H1 (cell line): ENCODE measurements around the gene TP53I11. TPM values are rescaled to one million over a fixed set of nuclear protein-coding genes. Genes with fewer than 3 reads are reported as not detected.

ENCODE experiments used
- CTCF ChIA-PET: fragments of 300-600 bp; sonication (Branson Sonifier 250); formaldehyde crosslinking; loops from one replicate; lab custom pipeline; 2021; ENCODE audit not compliant: partially characterized antibody; lab: Charles Lee
- POLR2A ChIA-PET: fragments of 300-600 bp; sonication (Branson Sonifier 250); formaldehyde crosslinking; loops from one replicate; lab custom pipeline; 2021; ENCODE audit warnings: inconsistent platforms; ENCODE audit not compliant: partially characterized antibody; lab: Charles Lee
- DNase-seq, 2 experiments: peaks; one replicate each; pipeline versions ENCODE4 v3.0.0 to v3.0.0-alpha.2; 2010 to 2022; ENCODE audit warnings: low spot score in 2 of 2, low read depth in 1 of 2, mixed read lengths in 1 of 2
- FAIRE-seq: peaks from 2 replicates; lab custom pipeline; 2011; peaks lifted over from hg19 to GRCh38; lab: Jason Lieb, UNC
- H2AFZ ChIP-seq: 2 replicates; pipeline ENCODE4 v1.8.1; 2012; ENCODE audit warnings: low read length, inconsistent platforms
- H2AK5ac ChIP-seq: 2 replicates; pipeline ENCODE4 v1.6.1; 2013; ENCODE audit warnings: low read depth, low read length
- H2BK120ac ChIP-seq: replicated peaks from 2 replicates; pipeline ENCODE3; 2013; ENCODE audit warnings: low read depth, low read length, inconsistent platforms
- H2BK12ac ChIP-seq: 2 replicates; pipeline ENCODE4 v1.6.1; 2013; ENCODE audit warnings: low read depth, low read length
- H2BK15ac ChIP-seq: 2 replicates; pipeline ENCODE4 v1.6.1; 2013; ENCODE audit warnings: low read length
- H2BK20ac ChIP-seq: 2 replicates; pipeline ENCODE4 v1.6.1; 2013; ENCODE audit warnings: low read length
- H2BK5ac ChIP-seq: 2 replicates; pipeline ENCODE4 v1.6.1; 2013; ENCODE audit warnings: low read depth, low read length
- H3K14ac ChIP-seq: 2 replicates; pipeline ENCODE4 v1.6.1; 2013; ENCODE audit warnings: inconsistent platforms; ENCODE audit not compliant: insufficient read length
- H3K18ac ChIP-seq: 2 replicates; pipeline ENCODE4 v1.6.1; 2013; ENCODE audit warnings: low read length; ENCODE audit errors: extremely low read depth
- H3K23ac ChIP-seq: 2 replicates; pipeline ENCODE4 v1.6.1; 2013; ENCODE audit warnings: inconsistent platforms; ENCODE audit not compliant: insufficient read length
- H3K23me2 ChIP-seq: 2 replicates; pipeline ENCODE4 v1.6.1; 2013; ENCODE audit warnings: low read depth, low read length
- H3K27ac ChIP-seq: 2 replicates; pipeline ENCODE4 v1.6.1; 2011; ENCODE audit warnings: low read depth, low read length, inconsistent platforms
- H3K27me3 ChIP-seq, 4 experiments: replicated peaks in 1 of 4; 1 replicate in 1 of 4; 2 replicates in 3 of 4; pipeline versions ENCODE4 v1.6.1 to v1.8.1; 2011 to 2013; ENCODE audit warnings: low read length in 3 of 4, mild to moderate bottlenecking in 3 of 4, inconsistent platforms in 2 of 4, mixed read lengths in 2 of 4, moderate library complexity in 1 of 4; ENCODE audit not compliant: control insufficient read depth in 3 of 4, insufficient read depth in 3 of 4; ENCODE audit errors: extremely low read depth in 1 of 4
- H3K36me3 ChIP-seq, 4 experiments: 2 replicates each; pipeline versions ENCODE4 v1.6.1 to v1.8.1; 2011 to 2013; ENCODE audit warnings: mild to moderate bottlenecking in 4 of 4, low read length in 3 of 4, moderate library complexity in 2 of 4, control low read depth in 1 of 4, inconsistent platforms in 1 of 4; ENCODE audit not compliant: insufficient read depth in 4 of 4, control insufficient read depth in 2 of 4
- H3K4ac ChIP-seq: replicated peaks from 2 replicates; pipeline ENCODE3; 2013; ENCODE audit warnings: low read length, low read depth, mixed read lengths, inconsistent platforms; ENCODE audit not compliant: insufficient read length
- H3K4me1 ChIP-seq, 4 experiments: replicated peaks in 1 of 4; 1 replicate in 1 of 4; 2 replicates in 3 of 4; pipeline versions ENCODE4 v1.6.1 to v1.8.1; 2011 to 2013; ENCODE audit warnings: low read length in 3 of 4, inconsistent platforms in 2 of 4, mixed read lengths in 1 of 4; ENCODE audit not compliant: insufficient read depth in 4 of 4, control insufficient read depth in 3 of 4
- H3K4me2 ChIP-seq, 2 experiments: 2 replicates each; pipeline versions ENCODE4 v1.6.1 to v1.8.1; 2011 to 2013; ENCODE audit warnings: low read depth in 2 of 2, low read length in 2 of 2, control low read depth in 1 of 2, inconsistent platforms in 1 of 2, mild to moderate bottlenecking in 1 of 2; ENCODE audit not compliant: insufficient read depth in 1 of 2
- H3K4me3 ChIP-seq, 4 experiments: fragments of 200-600, 300-600 bp in 1 of 4; sonication (generic), shearing (Covaris generic), sonication (Bioruptor Twin) in 1 of 4; 2 replicates each; pipeline versions ENCODE4 v1.5.1 to v1.8.1; 2011 to 2016; ENCODE audit warnings: low read length in 4 of 4, low read depth in 3 of 4, control low read depth in 2 of 4, inconsistent platforms in 2 of 4, mild to moderate bottlenecking in 2 of 4, mixed read lengths in 1 of 4, moderate library complexity in 1 of 4; ENCODE audit not compliant: insufficient read depth in 2 of 4; ENCODE audit errors: extremely low read depth in 1 of 4
- H3K56ac ChIP-seq: replicated peaks from 2 replicates; pipeline ENCODE3; 2013; ENCODE audit warnings: low read depth, mild to moderate bottlenecking, mixed read lengths, low read length, inconsistent platforms; ENCODE audit not compliant: insufficient read length
- H3K79me1 ChIP-seq: 2 replicates; pipeline ENCODE4 v1.6.1; 2013; ENCODE audit warnings: low read depth, low read length, control low read depth
- H3K79me2 ChIP-seq, 2 experiments: 2 replicates each; pipeline versions ENCODE4 v1.6.1 to v1.8.1; 2012 to 2013; ENCODE audit warnings: low read length in 2 of 2, mild to moderate bottlenecking in 2 of 2, inconsistent platforms in 1 of 2; ENCODE audit not compliant: insufficient read depth in 2 of 2, control insufficient read depth in 1 of 2
- H3K9ac ChIP-seq, 4 experiments: replicated peaks in 1 of 4; 1 replicate in 1 of 4; 2 replicates in 3 of 4; pipeline versions ENCODE4 v1.6.1 to v1.8.1; 2011 to 2013; ENCODE audit warnings: low read depth in 3 of 4, low read length in 3 of 4, control low read depth in 2 of 4, mild to moderate bottlenecking in 2 of 4, moderate library complexity in 2 of 4, inconsistent platforms in 1 of 4; ENCODE audit errors: extremely low read depth in 1 of 4
- H3K9me3 ChIP-seq, 2 experiments: 2 replicates each; pipeline versions ENCODE4 v1.6.1 to v1.8.1; 2012 to 2013; ENCODE audit warnings: mild to moderate bottlenecking in 2 of 2, moderate library complexity in 2 of 2, control low read depth in 1 of 2, inconsistent platforms in 1 of 2, low read depth in 1 of 2, low read length in 1 of 2, mixed read lengths in 1 of 2; ENCODE audit not compliant: insufficient read depth in 2 of 2
- H4K20me1 ChIP-seq, 2 experiments: replicated peaks in 1 of 2; 2 replicates each; pipeline versions ENCODE3 to v1.8.1; 2011 to 2013; ENCODE audit warnings: inconsistent platforms in 2 of 2, low read length in 2 of 2, mild to moderate bottlenecking in 1 of 2; ENCODE audit not compliant: insufficient read depth in 2 of 2, control insufficient read depth in 1 of 2
- H4K5ac ChIP-seq: 2 replicates; pipeline ENCODE4 v1.6.1; 2013; ENCODE audit warnings: low read length, low read depth, mixed read lengths, inconsistent platforms; ENCODE audit not compliant: insufficient read length
- H4K8ac ChIP-seq: 2 replicates; pipeline ENCODE4 v1.8.0; 2013; ENCODE audit warnings: mild to moderate bottlenecking, moderate library complexity, low read length, inconsistent platforms; ENCODE audit not compliant: insufficient read depth; ENCODE audit errors: extremely low read depth
- H4K91ac ChIP-seq: replicated peaks from 2 replicates; pipeline ENCODE3; 2013; ENCODE audit warnings: low read length, mixed read lengths, inconsistent platforms; ENCODE audit not compliant: insufficient read length
- CBX8 ChIP-seq: fragments of 300-800, 300-1000 bp; sonication (generic); IDR thresholded peaks from 2 replicates; pipeline ENCODE4 v1.7.1; 2016; ENCODE audit warnings: low read depth, low read length, borderline replicate concordance
- HDAC6 ChIP-seq: IDR thresholded peaks from one replicate; pipeline ENCODE4 v1.7.1; 2012; ENCODE audit warnings: low read depth, mild to moderate bottlenecking, inconsistent platforms, low read length, moderate library complexity
- JUN ChIP-seq: IDR thresholded peaks from 2 replicates; pipeline ENCODE4 v1.6.1; 2011; ENCODE audit warnings: low read depth, mild to moderate bottlenecking, improper control_type of control experiment, low read length
- NANOG ChIP-seq: IDR thresholded peaks from 2 replicates; pipeline ENCODE4 v1.6.1; 2011; ENCODE audit warnings: low read length, low read depth, mild to moderate bottlenecking, inconsistent platforms; ENCODE audit not compliant: insufficient read depth, poor library complexity, severe bottlenecking
- POLR2A ChIP-seq, 2 experiments: IDR thresholded peaks; 1 replicate in 1 of 2; 2 replicates in 1 of 2; pipeline ENCODE4 v1.6.1; 2011; ENCODE audit warnings: low read depth in 2 of 2, low read length in 2 of 2, mild to moderate bottlenecking in 2 of 2; ENCODE audit errors: control extremely low read depth in 1 of 2
- POU5F1 ChIP-seq: IDR thresholded peaks from 2 replicates; pipeline ENCODE4 v1.6.1; 2011; ENCODE audit warnings: low read depth, mild to moderate bottlenecking, low read length, moderate library complexity
- SAP30 ChIP-seq: fragments of 300-600 bp; sonication (generic); IDR thresholded peaks from 2 replicates; pipeline ENCODE4 v1.7.1; 2012; ENCODE audit warnings: low read length, moderate library complexity, mild to moderate bottlenecking, inconsistent platforms; ENCODE audit not compliant: insufficient read depth, insufficient replicate concordance
- YY1 ChIP-seq: IDR thresholded peaks from 2 replicates; pipeline ENCODE4 v1.6.1; 2011; ENCODE audit warnings: low read depth, mild to moderate bottlenecking, low read length
- WGBS, 2 experiments: shearing (Covaris generic) in 1 of 2; methylation state at CpG; one replicate each; pipeline versions ENCODE4 v1.1.6 to v1.1.7; 2013 to 2015; ENCODE audit warnings: low lambda C conversion rate in 2 of 2, mixed read lengths in 2 of 2, inconsistent platforms in 1 of 2, low coverage in 1 of 2, missing lambda C conversion rate in 1 of 2; ENCODE audit not compliant: insufficient replicate concordance in 2 of 2, insufficient coverage in 1 of 2, insufficient read length in 1 of 2; ENCODE audit errors: extremely low coverage in 1 of 2, missing lambda C conversion rate in 1 of 2; 5-methylcytosine and 5-hydroxymethylcytosine counted together
- polyA plus RNA-seq, 7 experiments: library from polyadenylated mRNA; depleted of rRNA in 3 of 7; stranded (reverse) in 5 of 7; unstranded in 2 of 7; fragments of >200 nt in 5 of 7; fragments of 200-250 nt in 2 of 7; gene quantifications; 1 replicate in 5 of 7; 2 replicates in 1 of 7; 4 replicates in 1 of 7; pipeline versions ENCODE4 v1.2.1 to v1.2.3, GENCODE V29; 2011 to 2013; ENCODE audit warnings: missing spikeins in 2 of 7, mixed read lengths in 2 of 7
- total RNA-seq: library from RNA; stranded (reverse); fragmentation: NEBNext Ultra II Directional; extraction: Animal tissue kit (Norgen Biotek cat#: 25700); gene quantifications from 2 replicates; pipeline ENCODE4 v1.2.1, GENCODE V29; 2021

The TP53I11 gene
- total and polyA plus RNA-seq, 2 of the 8 experiments (the other 6 are each of a cell fraction or from before 2014, with no cell fraction given), result 34.0 to 46.3 TPM

DNA sequence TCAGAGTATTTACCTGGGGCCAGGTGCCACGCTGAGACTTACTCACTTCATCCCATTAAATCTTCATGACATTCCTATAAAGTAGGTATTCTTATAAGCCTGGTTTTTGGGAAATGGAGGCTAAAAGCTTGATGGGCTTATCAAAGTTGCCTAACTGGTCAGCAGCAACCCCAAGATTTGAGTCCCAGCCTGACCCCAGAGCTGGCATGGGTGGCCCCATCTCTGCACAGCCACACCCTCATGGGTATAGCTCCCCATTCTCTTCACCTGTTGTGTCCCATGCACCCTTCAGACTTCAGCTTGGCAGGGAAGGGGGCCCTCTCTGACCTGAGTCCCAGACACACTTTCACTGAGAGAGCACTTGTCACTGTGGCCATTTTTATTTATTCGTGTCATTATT is 37.4 kb upstream of the TP53I11 start:
- no peak for FAIRE-seq
- Histone ChIP-seq H3K18ac (no peak overlapping the region), H2BK120ac (no peak overlapping the region), H2BK12ac (no peak overlapping the region), H2BK5ac (no peak overlapping the region), H3K27me3 (no peaks in the 10 kb centered on the region), H4K20me1 (no peaks in the 10 kb centered on the region), H2AFZ (no peak overlapping the region), H3K9ac (no peak overlapping the region), H3K9me3 (no peaks in the 10 kb centered on the region), H3K79me1 (no peaks in the 10 kb centered on the region), H3K14ac (no peak overlapping the region), H4K8ac (no peak overlapping the region), H3K79me2 (no peaks in the 10 kb centered on the region), H3K23ac (no peak overlapping the region), H2BK15ac (no peak overlapping the region), H2AK5ac (no peak overlapping the region), H3K4ac (no peak overlapping the region), H4K5ac (no peak overlapping the region), H2BK20ac (no peak overlapping the region), H3K4me3 (no peak overlapping the region), H3K23me2 (no peaks in the 10 kb centered on the region), H3K36me3 (no peaks in the 10 kb centered on the region), H3K27ac (no peak overlapping the region), H3K4me1 (0 out of 7 replicates have a peak, but pooled peaks cover 0 to 4% (median under 1%) of the 10 kb centered on the region in 4 experiments), H4K91ac (no peak overlapping the region), H3K56ac (no peak overlapping the region), H3K4me2 (no peak overlapping the region)
- 90% methylated on average over 2 of the region's 2 CpGs; no CpG with 5 or more reads in 1 of the 2 experiments for WGBS, 2 experiments
- no peak for DNase-seq
- ChIA-PET POLR2A (interaction anchor here (1.3 kb wide), 1 partner anchor 10 kb away, joined by 3 read pairs; no protein-coding TSS in a partner anchor), CTCF (interaction anchor here (0.9 to 38.2 kb wide), 8 partner anchors 9 to 116 kb away, joined by 4 to 731 read pairs (median 7); no protein-coding TSS in a partner anchor)
- TF ChIP-seq POU5F1 (no peak), YY1 (no peak), JUN (no peak), POLR2A (IDR thresholded peaks at IDR 0.05; ENCODE audit: control extremely low read depth in 1 of 2, low read depth in 2 of 2, low read length in 2 of 2) (no peak), NANOG (no peak), CBX8 (no peak), SAP30 (no peak), HDAC6 (no peak)
